GM21360 (cell line): ENCODE measurements around the gene EVX2.
A peak's percentile ranks its signal among the peaks of the same experiment; 100 is the strongest.

Experiments used
- ATAC-seq: cut with Tn5 transposase; IDR thresholded peaks from one replicate; pipeline ENCODE4 v1.9.1; 2021; ENCODE audit warnings: mild to moderate bottlenecking, moderate library complexity; ENCODE audit not compliant: unreplicated experiment

EVX2 gene

DNA sequence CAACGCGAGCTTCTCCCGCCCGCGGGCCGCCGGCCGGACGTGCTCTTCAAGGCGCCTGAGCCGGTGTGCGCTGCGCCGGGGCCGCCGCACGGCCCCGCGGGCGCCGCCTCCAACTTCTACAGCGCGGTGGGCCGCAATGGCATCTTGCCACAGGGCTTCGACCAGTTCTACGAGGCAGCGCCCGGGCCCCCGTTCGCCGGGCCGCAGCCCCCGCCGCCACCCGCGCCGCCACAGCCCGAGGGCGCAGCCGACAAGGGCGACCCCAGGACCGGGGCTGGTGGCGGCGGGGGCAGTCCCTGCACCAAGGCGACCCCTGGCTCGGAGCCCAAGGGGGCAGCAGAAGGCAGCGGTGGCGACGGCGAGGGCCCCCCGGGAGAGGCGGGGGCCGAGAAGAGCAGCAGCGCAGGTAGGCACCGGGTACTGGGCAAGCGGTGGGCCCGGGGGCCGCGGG lies 24.0 kb upstream of the EVX2 start:
- no peak for ATAC-seq

DNA sequence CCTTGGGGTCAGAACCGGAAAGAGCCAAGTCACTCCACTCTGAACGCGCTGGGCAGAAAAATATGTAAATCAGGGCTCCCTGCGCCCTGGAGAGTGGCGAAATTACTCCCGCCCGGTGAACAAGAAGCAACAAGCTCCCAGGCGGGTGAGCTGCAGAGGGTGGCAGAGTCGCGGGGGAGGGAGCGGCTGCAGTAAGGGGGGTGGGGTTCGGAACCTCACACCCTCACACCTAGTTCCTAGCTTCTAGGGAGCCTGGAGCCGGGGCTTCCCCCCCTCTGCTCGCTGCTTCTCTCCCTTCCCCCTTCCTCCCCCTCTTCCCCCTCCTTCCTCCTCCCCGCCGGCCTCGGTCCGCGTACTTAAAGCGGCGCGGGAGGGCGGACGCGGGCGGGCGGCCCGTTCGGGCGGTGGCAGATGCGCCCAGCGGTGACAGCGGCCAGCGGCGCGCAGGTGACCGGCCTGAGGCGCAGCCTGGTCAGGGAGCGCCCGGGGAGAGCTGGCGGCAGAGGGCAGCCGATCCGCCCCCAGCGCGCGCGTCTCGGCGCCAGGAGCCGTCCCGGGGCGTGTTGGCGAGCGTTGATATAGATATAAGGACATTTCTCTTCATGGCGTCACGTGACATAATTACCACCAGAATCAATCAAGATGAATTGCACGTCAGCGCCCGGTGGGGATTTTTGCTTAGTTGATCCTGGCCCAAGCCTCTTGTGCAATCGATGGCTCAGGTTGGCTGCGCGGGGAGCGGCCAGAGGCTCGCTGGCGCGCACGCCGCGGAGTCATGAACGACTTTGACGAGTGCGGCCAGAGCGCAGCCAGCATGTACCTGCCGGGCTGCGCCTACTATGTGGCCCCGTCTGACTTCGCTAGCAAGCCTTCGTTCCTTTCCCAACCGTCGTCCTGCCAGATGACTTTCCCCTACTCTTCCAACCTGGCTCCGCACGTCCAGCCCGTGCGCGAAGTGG lies 23.1 kb upstream of the EVX2 start, which contains the start of gene HOXD11:
TSS of gene HOXD11 (plus strand) at position 700 of the 959 bp plus-strand sequence. CDS start at position 776, 76 bp downstream.
- ATAC-seq: no peak

DNA sequence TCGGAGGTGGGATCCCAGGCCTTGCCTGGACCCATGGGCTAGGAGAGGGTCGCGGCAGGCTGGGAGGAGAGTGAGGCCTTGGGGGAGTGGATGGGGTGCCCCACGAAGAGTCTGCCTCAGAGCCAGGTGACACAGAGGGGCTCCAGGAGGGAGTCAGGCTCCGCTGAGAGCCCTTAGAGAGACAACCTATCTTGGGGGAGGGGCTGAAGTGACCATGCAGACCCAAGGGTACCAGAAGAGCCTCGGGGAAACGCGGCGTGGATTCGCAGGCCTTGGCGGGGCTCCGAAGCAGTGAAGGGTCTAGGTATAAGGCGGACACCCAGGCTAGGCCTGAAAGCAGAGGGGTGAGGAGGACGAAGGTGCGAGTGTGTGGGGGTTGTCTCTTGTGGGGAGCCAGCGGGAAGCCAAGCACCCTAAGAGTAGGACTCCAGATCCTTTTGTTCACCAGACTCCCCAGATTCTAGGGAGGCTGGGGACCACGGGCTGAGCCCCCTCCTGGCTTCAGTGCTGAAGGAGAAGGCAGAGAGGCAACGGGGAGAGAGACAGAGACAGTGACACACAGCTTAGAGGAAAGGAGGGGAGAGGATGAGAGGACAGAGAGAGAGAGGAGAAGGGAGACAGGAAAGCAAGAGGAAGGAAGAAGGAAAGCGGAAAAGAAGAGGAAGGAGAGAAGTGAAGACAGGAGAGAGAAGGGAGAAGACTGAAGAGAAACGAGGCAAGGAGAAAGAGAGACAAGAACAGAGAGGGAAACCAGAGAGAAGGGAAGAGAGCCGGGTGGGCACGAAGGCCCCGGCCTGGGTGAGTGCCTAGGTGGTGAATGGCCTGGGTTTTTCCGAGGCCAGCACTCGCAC lies 22.2 kb upstream of the EVX2 start:
- ATAC-seq: no peak

DNA sequence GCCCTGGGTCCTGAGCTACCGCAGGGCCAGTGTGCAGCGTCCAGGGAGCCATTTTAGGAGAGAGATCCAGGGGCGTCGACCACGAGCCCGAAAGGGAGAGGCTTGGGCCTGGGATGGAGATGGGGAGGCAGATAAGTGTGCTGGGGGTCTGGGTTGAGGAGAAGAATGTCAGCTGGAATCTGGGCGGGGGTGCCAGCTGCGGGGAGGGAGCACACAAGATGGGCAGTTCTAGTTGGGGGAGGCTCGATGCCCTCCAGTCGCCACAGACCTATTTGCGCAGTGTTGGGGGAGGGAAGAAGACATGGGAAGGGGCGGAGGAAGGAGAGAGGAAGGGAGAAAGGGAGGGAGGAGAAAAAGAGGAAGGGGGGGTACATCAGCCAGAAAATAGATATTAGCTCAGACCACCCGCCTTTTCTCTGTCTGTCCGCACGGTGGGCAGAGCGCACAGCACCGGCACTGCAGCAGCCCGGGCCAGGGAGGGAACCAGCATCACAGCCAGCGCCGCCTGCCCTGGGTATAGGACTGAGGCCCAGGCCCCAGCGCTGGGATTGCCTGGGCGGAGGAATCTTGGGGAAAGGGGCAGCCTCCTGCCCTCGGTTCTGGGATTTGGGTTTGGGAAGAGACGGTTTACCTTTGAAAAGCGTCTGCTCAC lies 21.4 kb upstream of the EVX2 start:
- no peak for ATAC-seq

DNA sequence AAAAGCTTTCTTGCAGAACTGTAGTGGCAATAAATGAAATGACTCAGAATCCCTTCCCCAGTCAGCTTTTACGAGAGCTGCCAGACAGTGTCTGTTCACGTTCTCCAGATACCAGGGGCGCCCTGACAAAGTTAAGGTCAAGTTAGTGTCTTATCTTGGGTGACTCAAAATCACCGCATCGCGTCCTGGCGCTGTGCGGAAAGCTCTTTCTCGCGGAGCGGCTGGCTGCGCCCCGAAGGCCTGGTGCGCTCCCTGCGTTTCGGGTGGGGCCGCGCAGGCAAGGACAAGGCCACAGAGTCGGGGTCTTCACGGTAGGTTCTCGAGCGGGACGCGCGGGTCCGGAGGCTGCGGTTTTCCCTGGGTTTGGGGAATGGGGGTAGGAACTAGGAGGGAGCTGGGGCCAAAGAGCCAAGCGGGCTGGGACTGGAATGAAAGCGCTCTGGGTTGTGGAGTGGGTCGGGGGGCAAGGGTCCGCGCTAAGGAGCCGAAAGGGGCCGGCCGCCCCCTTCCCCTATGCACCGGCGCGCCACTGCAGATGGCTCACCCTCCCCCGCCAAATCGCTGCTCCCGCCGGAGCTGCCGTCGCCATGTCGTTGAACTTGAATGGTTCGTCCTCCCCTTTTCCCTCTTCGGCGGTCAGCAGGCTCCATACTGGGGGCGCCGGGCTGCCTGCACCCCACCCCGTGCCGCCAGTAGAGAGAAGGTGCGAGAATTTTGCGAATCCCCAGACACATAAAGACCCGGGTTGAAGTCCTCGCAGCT lies 20.7 kb upstream of the EVX2 start:
- no peak for ATAC-seq

DNA sequence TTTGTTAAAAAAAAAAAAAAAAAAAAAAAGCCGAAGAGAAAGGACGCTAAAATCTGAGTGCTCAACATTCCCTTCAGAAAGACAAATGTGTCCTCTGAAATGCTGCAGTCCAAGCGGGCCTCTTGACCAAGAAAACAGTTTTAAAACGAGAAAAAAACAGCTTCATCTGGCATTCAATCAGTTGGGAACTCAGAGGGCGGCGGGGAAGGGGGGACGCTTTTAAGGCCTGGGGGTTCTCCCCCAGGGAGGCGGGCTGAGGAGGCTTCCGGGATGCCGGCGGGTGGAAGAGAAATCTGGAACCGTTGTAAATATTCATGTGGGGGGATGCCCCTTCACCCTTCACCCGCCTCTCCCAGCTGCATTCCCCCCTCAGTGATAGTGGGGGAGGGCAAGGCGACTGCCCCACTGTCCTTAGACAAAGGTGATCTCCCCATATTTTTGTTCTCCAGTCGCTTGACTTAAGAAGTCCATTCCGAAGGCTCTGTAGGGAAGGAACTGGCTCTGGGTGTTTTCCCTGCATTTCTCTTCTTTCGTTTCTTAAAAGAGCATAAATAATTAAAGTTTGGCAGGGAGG lies 20.1 kb upstream of the EVX2 start:
- ATAC-seq: no peak

DNA sequence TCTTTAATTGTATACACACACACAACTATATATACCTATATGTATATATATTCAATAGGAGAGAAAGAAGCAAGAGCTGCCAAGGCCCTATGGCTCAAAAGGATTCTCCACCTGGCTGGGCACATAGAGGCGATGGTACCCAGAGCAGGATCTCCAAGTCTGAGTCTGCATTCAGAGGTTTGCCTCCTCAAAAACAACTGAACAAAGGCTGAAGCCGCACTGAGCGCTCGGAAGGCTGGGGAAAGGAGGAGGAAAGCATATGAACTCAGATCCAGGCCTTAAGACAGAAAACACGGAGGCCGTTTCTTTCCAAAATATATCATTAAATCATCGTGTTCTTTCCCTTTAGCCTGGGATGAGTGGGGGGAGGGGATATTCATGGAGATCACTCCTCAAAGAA lies 19.4 kb upstream of the EVX2 start:
- ATAC-seq: no peak

DNA sequence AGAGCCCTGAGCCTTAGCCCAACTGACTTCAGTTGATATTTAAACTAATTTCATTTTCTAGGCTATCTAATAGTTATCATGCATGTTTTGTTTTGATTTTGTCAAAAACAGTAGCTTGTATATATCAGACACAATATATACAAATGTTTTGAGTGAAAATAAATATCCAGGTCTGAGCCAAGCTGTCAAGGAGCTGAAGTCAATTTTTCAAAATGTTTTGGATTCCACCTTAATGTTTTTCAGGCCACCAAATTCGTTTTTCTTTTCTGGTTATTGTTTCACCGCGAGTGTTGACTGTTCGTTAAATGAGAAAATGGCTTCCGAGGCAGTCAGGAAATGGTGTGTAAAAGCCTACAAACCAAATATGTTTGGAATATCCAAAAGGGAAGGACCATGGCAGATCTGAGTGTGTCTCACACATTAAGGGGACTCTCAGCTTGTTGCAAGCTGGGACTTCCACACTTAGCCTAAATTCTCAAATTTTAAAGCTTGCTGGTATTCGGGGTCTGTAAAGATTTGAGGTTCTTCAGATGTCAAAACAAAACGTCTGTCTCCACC lies 18.6 kb upstream of the EVX2 start:
- ATAC-seq: no peak

DNA sequence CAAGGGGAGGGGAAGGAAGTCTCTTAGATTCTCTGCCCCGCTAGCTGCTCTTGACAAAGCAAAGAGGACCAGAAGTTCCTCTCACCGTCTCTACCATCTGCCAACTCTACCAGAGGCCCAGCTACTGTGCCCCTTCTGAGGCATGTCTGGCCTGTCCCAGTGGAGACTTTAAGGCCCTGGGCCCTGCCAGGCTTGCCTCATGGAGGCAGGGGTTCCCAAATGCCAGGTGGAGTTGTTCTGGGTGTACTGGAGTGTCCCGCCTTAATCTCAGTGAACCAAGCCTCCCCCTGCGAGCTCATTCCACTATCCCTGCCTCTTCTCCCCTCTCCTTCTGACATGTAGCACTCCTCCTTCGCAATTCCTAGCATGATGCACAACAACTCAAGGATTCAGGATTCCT lies 18.1 kb upstream of the EVX2 start:
- no peak for ATAC-seq

DNA sequence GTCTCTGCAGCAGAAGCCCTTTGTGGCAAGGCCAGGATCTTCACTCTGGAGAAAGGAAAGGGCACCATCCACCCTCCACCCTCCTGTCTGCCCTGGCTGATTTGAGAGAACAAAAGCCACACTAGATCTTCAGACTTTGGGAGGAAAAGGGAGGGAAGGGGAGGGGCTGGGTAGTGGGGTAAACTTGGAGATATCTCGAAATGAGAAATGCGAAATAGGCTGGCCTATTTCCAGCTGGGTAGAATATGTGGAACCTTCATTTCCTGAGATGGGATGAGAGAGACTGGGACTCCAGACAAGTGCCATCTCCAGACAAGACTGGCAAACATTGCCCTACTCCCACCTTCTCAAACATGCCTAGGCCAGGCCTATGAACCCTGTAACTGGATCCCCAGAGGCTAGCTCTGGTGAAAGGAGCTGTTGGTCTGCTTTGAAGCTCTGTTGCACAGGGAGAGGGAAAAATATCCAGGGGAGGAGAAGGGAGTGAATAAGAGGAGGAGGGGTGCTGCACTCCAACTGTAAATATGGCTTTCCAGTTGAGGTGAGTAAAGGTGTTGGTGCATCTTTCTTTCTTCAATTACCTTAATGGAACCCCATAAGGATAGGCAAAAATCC lies 17.6 kb upstream of the EVX2 start:
- no peak for ATAC-seq

DNA sequence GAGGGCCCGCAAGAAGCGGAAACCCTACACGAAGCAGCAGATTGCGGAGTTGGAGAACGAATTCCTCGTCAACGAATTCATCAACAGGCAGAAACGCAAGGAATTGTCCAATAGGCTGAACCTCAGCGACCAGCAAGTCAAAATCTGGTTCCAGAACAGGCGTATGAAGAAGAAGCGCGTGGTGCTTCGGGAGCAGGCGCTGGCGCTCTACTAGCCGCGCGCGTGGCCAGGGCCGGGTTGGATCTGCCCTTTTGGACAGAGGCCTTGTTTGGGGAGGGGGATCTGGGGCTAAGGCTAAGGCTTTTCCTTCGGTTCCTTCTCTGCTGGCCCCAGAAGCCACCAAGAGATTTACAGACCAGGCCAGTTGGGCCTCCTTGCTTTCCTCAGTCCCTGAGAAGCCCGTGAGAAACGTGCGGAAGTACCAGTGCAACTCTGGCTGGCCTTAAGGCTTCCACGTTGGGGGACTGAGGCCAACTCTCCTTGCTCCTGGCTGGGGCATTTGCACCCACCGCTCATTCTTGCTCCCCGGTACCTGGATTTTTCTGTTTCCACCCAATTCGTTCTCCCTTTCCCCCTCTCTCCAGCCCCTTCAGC lies 16.9 kb upstream of the EVX2 start:
- ATAC-seq: no peak

DNA sequence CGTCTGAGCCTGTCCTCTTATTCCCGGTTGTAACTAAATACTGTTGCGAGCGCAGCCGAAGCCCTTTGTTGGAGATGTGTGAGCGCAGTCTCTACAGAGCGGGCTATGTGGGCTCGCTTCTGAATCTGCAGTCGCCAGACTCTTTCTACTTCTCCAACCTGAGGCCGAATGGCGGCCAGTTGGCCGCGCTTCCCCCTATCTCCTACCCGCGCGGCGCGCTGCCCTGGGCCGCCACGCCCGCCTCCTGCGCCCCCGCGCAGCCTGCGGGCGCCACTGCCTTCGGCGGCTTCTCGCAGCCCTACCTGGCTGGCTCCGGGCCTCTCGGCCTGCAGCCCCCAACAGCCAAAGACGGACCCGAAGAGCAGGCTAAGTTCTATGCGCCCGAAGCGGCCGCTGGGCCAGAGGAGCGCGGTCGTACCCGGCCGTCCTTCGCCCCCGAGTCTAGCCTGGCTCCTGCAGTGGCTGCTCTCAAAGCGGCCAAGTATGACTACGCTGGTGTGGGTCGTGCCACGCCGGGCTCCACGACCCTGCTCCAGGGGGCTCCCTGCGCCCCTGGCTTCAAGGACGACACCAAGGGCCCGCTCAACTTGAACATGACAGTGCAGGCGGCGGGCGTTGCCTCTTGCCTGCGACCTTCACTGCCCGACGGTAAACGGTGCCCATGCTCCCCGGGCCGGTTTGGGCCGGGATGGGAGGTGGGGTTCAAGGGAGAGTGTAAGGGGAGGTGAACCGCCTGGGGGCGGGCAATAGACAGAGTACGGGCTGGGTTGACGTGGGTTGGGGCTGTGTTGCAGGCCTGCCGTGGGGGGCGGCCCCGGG lies 16.2 kb upstream of the EVX2 start, which contains the start of gene HOXD12:
TSS of gene HOXD12 (plus strand) at position 68 of the 819 bp plus-strand sequence. CDS start at position 75, 7 bp downstream.
- ATAC-seq: no peak

DNA sequence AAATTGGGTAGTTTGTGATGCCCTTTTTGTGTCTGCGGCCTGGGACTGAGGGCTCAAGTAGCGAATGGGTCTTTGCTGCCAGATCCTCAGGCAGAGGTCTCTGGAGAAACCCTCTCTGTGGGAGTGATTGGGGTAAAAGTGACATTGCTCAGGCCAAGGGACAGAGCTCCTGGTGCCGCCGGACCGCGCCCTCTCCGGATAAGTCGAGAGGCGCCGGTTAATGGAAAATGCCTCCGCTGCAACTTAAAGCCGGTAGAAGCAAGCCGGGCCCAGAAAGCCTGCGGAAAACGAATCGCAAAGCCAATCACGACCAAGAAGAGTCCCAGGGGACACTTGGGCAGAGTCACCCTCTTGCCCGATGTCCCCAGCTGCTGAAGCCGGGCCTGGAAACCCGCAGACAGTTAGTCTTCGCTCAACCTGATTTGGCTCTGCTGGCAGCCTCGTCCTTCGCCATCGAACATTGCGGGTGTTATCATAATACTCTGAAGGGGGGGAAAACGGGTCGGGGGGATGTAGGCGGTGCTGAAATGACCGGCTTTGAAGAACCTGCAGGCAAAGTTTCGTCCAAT lies 15.5 kb upstream of the EVX2 start:
- no peak for ATAC-seq

DNA sequence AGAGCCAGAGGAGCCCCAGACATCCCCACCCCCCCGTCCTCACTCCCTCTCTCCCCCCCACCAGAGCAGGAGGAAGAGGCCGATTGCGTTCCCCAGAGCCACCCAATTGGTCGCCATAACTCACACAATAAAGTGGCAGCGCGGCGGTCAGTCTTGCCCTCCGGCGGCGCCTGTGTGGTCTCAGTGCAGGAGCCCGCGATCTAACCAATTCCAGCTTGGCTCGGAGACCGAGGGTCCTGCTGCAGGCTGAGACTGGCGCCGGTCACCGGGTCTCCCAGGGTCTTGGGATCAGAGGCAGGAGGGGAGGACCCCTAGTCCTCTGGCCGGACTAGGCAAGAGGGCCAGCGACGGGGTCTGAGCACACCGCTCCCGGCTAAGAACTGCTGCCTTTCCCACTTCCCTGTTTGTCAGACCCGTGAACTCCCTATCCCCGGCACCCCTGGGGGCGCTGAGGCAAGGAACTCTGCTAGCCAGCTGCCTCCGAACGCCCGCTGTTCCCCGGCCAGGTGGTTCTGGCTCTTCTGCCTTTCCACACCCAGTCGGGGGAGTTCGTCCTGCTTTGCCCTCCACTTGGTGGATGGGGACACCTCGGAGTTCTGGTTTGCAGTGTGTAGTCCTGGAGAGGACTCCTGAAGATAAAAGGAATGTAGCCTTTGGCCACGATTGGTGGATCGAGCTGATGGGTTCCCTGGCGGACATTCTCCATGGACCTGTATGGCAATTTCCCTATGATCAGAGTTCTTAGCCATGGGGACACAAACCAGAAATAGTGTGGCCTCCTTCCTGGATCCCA lies 14.8 kb upstream of the EVX2 start:
- no peak for ATAC-seq

DNA sequence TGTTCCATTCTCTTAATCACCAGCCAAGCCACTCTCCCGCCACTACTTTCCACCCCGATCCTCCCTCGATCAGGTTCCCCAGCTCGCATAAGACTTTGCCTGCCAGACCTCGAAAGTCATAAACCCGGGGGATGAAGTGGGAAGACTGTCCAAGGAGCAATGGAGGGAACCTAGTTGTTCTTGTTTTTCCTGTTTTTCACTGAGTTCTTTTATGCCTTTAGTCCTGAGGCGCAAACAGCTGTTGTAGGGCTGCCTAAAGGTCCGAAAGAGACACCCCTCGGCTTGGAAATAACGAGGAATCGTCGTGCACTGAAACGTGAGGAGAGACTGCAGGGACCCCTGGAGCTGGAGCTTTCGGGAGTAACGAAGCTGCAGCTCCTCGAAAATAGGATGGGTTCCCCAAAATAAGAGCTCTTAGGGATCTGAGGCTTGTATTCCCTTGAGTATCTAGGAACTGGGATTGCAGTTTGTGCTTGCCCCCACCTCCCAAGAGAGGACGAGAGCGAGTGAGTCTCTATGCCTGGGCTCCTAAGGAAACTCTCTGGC lies 14.1 kb upstream of the EVX2 start:
- no peak for ATAC-seq

DNA sequence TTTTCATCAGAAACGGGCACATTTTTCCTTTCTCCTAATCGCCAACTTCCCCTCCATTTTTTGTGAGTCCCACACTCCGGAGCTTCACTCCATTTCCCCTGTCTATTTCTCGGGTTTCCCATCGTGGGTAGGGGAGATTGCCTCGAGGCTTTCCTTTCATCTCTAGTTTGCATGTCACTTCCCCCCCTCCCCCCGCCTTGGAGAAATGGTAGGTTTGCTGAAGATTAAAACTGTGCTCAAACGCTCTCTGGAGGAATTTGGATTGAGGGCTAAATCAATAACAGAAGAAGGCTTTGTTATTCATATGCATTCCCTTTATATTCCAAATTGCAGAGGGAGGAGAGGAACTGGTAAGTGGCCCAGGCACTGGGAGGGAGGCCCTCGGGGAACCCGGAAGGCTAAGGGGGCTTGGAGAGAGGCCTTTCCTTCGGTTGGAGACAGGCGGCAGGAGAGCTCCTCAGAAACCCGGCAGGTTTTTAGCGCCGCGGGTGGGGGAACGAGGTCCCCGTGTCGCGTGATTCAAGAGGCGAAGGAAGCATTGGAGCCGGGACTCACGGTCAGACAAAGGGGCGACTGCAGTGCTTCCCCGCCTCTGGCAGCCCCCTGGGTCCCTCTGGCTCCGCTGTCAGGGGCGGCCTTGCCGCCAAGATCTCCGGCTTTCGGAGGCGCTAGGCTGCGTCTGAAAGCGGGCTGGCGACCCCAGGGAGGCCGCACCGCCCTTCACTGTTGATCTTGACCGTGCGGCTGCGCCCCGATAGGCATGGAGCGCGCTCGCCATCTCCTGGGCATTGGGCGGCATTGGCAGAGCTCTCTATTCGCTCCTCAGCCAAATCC lies 13.4 kb upstream of the EVX2 start:
- peak; percentile 76 for ATAC-seq
